Stimulated activated CD4-positive, alpha-beta T cell treated with anti-CD3 and anti-CD28 coated beads, Interleukin-1b, Interleukin-23, amount 100 ng/mL, for 48 hours (primary cell): ENCODE measurements around the gene SNRNP27.
"Not testable (repeated sequence)": the region's sequence is repeated elsewhere in the genome, so short reads cannot be mapped to it uniquely, and the experiment has no call there.

ENCODE experiments used
- DNase-seq: peaks from one replicate; pipeline ENCODE4 v3.0.0-alpha.2; 2020

SNRNP27 gene

GRCh38 chr2:69947325-69947931 is 53.7 kb downstream of the SNRNP27 start:
- no peak for DNase-seq

GRCh38 chr2:69948032-69948962 is 54.5 kb downstream of the SNRNP27 start:
- no peak for DNase-seq

- no peak for DNase-seq
These were observed 55.3 kb downstream of the SNRNP27 start for GRCh38 chr2:69948963-69949645.

GRCh38 chr2:69950241-69950640 is 56.5 kb downstream of the SNRNP27 start:
- no peak for DNase-seq

GRCh38 chr2:69950671-69951070 is 56.9 kb downstream of the SNRNP27 start:
- DNase-seq: not testable (repeated sequence)

- no peak for DNase-seq
These were observed 58.8 kb downstream of the SNRNP27 start for GRCh38 chr2:69952336-69953115.

GRCh38 chr2:69954084-69954483 is 60.3 kb downstream of the SNRNP27 start:
- no peak for DNase-seq
